Measurements from ENCODE around the gene BTBD9. TPM values are rescaled to one million over a fixed set of nuclear protein-coding genes. Genes with fewer than 3 reads are reported as not detected.

The BTBD9 gene
- total and polyA plus RNA-seq, 2 donors (not counting 3 experiments of a cell fraction or from before 2014, with no cell fraction given) = 4.9 to 15.0 TPM

- no peak for FAIRE-seq
- Histone ChIP-seq H3K27me3 (ENCODE audit: control insufficient read depth in 2 of 2, insufficient read depth in 2 of 2, low read length in 2 of 2) (peaks cover 0 to 4% of the 10 kb centered on the region in 2 experiments), H3K4me1 (ENCODE audit: control insufficient read depth, extremely low read depth, insufficient read depth, low read length) (no peaks in the 10 kb centered on the region), H4K20me1 (replicated peaks; ENCODE audit: control insufficient read depth, extremely low read depth, insufficient read depth, low read length) (no peaks in the 10 kb centered on the region), H2AFZ (ENCODE audit: low read depth, low read length) (no peak overlapping the region), H3K9me1 (replicated peaks; ENCODE audit: control insufficient read depth, extremely low read depth, insufficient read depth, low read length) (no peaks in the 10 kb centered on the region), H3K4me3 (replicated peaks in 1 of 3; ENCODE audit: insufficient read depth in 1 of 3, low read depth in 1 of 3, low read length in 3 of 3) (no peak overlapping the region), H3K36me3 (ENCODE audit: control insufficient read depth in 2 of 2, extremely low read depth in 1 of 2, insufficient read depth in 2 of 2, low read length in 2 of 2) (no peaks in the 10 kb centered on the region), H3K79me2 (ENCODE audit: control insufficient read depth, insufficient read depth, low read length) (no peaks in the 10 kb centered on the region), H3K27ac (ENCODE audit: insufficient read depth, low read depth, low read length) (no peak overlapping the region), H3K4me2 (ENCODE audit: insufficient read depth, low read length) (no peak overlapping the region), H3K9ac (replicated peaks; ENCODE audit: extremely low read depth, insufficient read depth, low read length) (no peak overlapping the region), H3K9me3 (replicated peaks; ENCODE audit: control insufficient read depth, insufficient read depth, low read length) (no peaks in the 10 kb centered on the region)
- TF ChIP-seq MYC (IDR thresholded peaks at IDR 0.05; ENCODE audit: low read depth, low read length) (no peak), GATA2 (IDR thresholded peaks at IDR 0.05; ENCODE audit: insufficient read depth, insufficient read length, low read depth, low read length) (no peak), FOS (IDR thresholded peaks at IDR 0.05; ENCODE audit: borderline replicate concordance, insufficient read depth, low read length) (no peak)
- BruUV-seq (replicated peaks) = no TSS peak
- intact Hi-C loops (cut with micrococcal nuclease) = no loop called here
- ChIA-PET CTCF (interaction anchor here (1.0 to 2.9 kb wide), 3 partner anchors 8 to 68 kb away, joined by 3 to 22 read pairs (median 9); no protein-coding TSS in a partner anchor), POLR2A (interaction anchor here (0.6 kb wide), 1 partner anchor 367 kb away, joined by 3 read pairs; no protein-coding TSS in a partner anchor)
- dilution Hi-C loops (cut with MboI; ENCODE audit: extremely low pct_ligation_motif_present, low sequenced_read_pairs) = no loop called here
- DNase-seq (ENCODE audit: low read depth, low spot score) = no peak
These were observed 137.3 kb downstream of the BTBD9 start for GRCh38 chr6:38502423-38502822.

- Histone ChIP-seq H3K36me3 (ENCODE audit: control insufficient read depth in 2 of 2, extremely low read depth in 1 of 2, insufficient read depth in 2 of 2, low read length in 2 of 2) (no peaks in the 10 kb centered on the region), H3K27me3 (ENCODE audit: control insufficient read depth in 2 of 2, insufficient read depth in 2 of 2, low read length in 2 of 2) (peaks cover 0 to 4% of the 10 kb centered on the region in 2 experiments), H3K9me1 (replicated peaks; ENCODE audit: control insufficient read depth, extremely low read depth, insufficient read depth, low read length) (no peaks in the 10 kb centered on the region), H3K79me2 (ENCODE audit: control insufficient read depth, insufficient read depth, low read length) (no peaks in the 10 kb centered on the region), H3K4me3 (replicated peaks in 1 of 3; ENCODE audit: insufficient read depth in 1 of 3, low read depth in 1 of 3, low read length in 3 of 3) (no peak overlapping the region), H3K4me1 (ENCODE audit: control insufficient read depth, extremely low read depth, insufficient read depth, low read length) (no peaks in the 10 kb centered on the region), H2AFZ (ENCODE audit: low read depth, low read length) (no peak overlapping the region), H3K9me3 (replicated peaks; ENCODE audit: control insufficient read depth, insufficient read depth, low read length) (no peaks in the 10 kb centered on the region), H4K20me1 (replicated peaks; ENCODE audit: control insufficient read depth, extremely low read depth, insufficient read depth, low read length) (no peaks in the 10 kb centered on the region), H3K4me2 (ENCODE audit: insufficient read depth, low read length) (no peak overlapping the region), H3K9ac (replicated peaks; ENCODE audit: extremely low read depth, insufficient read depth, low read length) (no peak overlapping the region), H3K27ac (ENCODE audit: insufficient read depth, low read depth, low read length) (no peak overlapping the region)
- DNase-seq (ENCODE audit: low read depth, low spot score) = no peak
- no TSS peak for BruUV-seq (replicated peaks)
- intact Hi-C loops (cut with micrococcal nuclease) (no loop called here), dilution Hi-C loops (cut with MboI; ENCODE audit: extremely low pct_ligation_motif_present, low sequenced_read_pairs) (no loop called here)
- CTCF ChIA-PET = interaction anchor here (1.0 to 2.9 kb wide), 3 partner anchors 8 to 69 kb away, joined by 3 to 22 read pairs (median 9); no protein-coding TSS in a partner anchor
- POLR2A ChIA-PET = no interaction called here
- no peak for FAIRE-seq
- TF ChIP-seq GATA2 (IDR thresholded peaks at IDR 0.05; ENCODE audit: insufficient read depth, insufficient read length, low read depth, low read length) = no peak
- TF ChIP-seq FOS (IDR thresholded peaks at IDR 0.05; ENCODE audit: borderline replicate concordance, insufficient read depth, low read length) = no peak
- no peak for TF ChIP-seq JUN (IDR thresholded peaks at IDR 0.05; ENCODE audit: borderline replicate concordance, insufficient read depth, insufficient read length, low read depth)
- TF ChIP-seq MAX (IDR thresholded peaks at IDR 0.05; ENCODE audit: insufficient read depth, insufficient read length) = no peak
- no peak for TF ChIP-seq POLR2AphosphoS5 (IDR thresholded peaks at IDR 0.05; ENCODE audit: insufficient read depth, low read depth, low read length)
- TF ChIP-seq POLR2A (IDR thresholded peaks at IDR 0.05; ENCODE audit: low read depth, low read length) = no peak
- TF ChIP-seq EZH2 (IDR thresholded peaks at IDR 0.05; ENCODE audit: borderline replicate concordance, low read depth, low read length, severe bottlenecking) = no peak
- no peak for TF ChIP-seq MYC (IDR thresholded peaks at IDR 0.05; ENCODE audit: low read depth, low read length)
- TF ChIP-seq CTCF (IDR thresholded peaks at IDR 0.05; ENCODE audit: extremely low read depth in 1 of 2, insufficient read depth in 1 of 2, low read depth in 1 of 2, low read length in 2 of 2) = no peak
These were observed 137.8 kb downstream of the BTBD9 start for GRCh38 chr6:38501931-38502330.

Measured in endothelial cell of umbilical vein (primary cell).